ENCODE measurements around the gene ACYP2.
"Not testable (repeated sequence)": the region's sequence is repeated elsewhere in the genome, so short reads cannot be mapped to it uniquely, and the experiment has no call there.

Gene ACYP2

GRCh38 chr2:54115284-54116137 lies at the start of gene ACYP2:
TSS of gene ACYP2 (plus strand) at chr2:54115615.
- in situ Hi-C loops (cut with HindIII; ENCODE audit: low pct_ligation_motif_present, low sequenced_read_pairs) = no loop called here
- Histone ChIP-seq H3K36me3 (replicated peaks) (no peaks in the 10 kb centered on the region), H3K4me3 (ENCODE audit: low read depth, low read length) (peak within 1 kb of the TSS; percentile 72), H3K27ac (peak within 1 kb of the TSS; percentile 100), H3K27me3 (replicated peaks) (no peaks in the 10 kb centered on the region)
- peak; percentile 42 for TF ChIP-seq CTCF (IDR thresholded peaks at IDR 0.05; ENCODE audit: low read depth, low read length, missing control alignments)
- peak; percentile 93 for DNase-seq

GRCh38 chr2:54065891-54066290 lies 49.5 kb upstream of the ACYP2 start:
- H3K27ac ChIP-seq = peak overlapping the region; percentile 4
- DNase-seq = no peak

GRCh38 chr2:54067851-54068375 lies 47.5 kb upstream of the ACYP2 start:
- H3K27ac ChIP-seq = no peak overlapping the region
- no peaks in the 10 kb centered on the region for H3K27me3 ChIP-seq (replicated peaks)
- no peak for DNase-seq
- TF ChIP-seq CTCF (IDR thresholded peaks at IDR 0.05; ENCODE audit: low read depth, low read length, missing control alignments) = no peak
- H3K4me3 ChIP-seq (ENCODE audit: low read depth, low read length) = no peak overlapping the region
- in situ Hi-C loops (cut with HindIII; ENCODE audit: low pct_ligation_motif_present, low sequenced_read_pairs) = no loop called here
- H3K36me3 ChIP-seq (replicated peaks) = no peaks in the 10 kb centered on the region

More at GRCh38 chr2:54065891-54066290, 49.5 kb upstream of the ACYP2 start:
- no peak overlapping the region for H3K4me3 ChIP-seq (ENCODE audit: low read depth, low read length)
- in situ Hi-C loops (cut with HindIII; ENCODE audit: low pct_ligation_motif_present, low sequenced_read_pairs) = no loop called here
- no peaks in the 10 kb centered on the region for H3K27me3 ChIP-seq (replicated peaks)
- H3K36me3 ChIP-seq (replicated peaks) = no peaks in the 10 kb centered on the region
- TF ChIP-seq CTCF (IDR thresholded peaks at IDR 0.05; ENCODE audit: low read depth, low read length, missing control alignments) = no peak

- H3K27me3 ChIP-seq (replicated peaks); H3K4me3 ChIP-seq (ENCODE audit: low read depth, low read length); DNase-seq; H3K36me3 ChIP-seq (replicated peaks); in situ Hi-C loops (cut with HindIII; ENCODE audit: low pct_ligation_motif_present, low sequenced_read_pairs); H3K27ac ChIP-seq: not testable (repeated sequence)
Observed at GRCh38 chr2:54072483-54072882, 42.9 kb upstream of the ACYP2 start.

DNA sequence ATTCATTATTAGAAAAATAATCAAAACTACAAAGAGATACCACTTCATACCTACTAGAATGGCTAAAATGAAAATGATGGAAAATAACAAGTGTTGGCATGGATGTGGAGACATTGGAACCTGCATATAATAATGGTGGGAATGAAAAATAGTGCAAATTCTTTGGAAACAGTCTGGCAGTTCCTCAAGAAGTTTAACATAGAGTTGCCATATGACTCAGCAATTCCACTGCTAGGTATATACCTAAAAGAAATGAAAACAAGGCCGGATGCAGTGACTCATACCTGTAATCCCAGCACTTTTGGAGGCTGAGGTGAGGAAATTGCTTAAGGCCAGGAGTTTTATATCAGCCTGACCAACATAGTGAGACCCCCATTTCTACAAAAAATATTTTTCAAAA lies 41.6 kb upstream of the ACYP2 start:
- no peak for TF ChIP-seq CTCF (IDR thresholded peaks at IDR 0.05; ENCODE audit: low read depth, low read length, missing control alignments)
- peak overlapping the region; percentile 21 for H3K27ac ChIP-seq
- in situ Hi-C loops (cut with HindIII; ENCODE audit: low pct_ligation_motif_present, low sequenced_read_pairs) = no loop called here
- H3K36me3 ChIP-seq (replicated peaks) = no peaks in the 10 kb centered on the region
- H3K4me3 ChIP-seq (ENCODE audit: low read depth, low read length) = no peak overlapping the region
- peak; percentile 35 for DNase-seq
- no peaks in the 10 kb centered on the region for H3K27me3 ChIP-seq (replicated peaks)

- Histone ChIP-seq H3K27ac (peak overlapping the region; percentile 23), H3K4me3 (ENCODE audit: low read depth, low read length) (no peak overlapping the region), H3K27me3 (replicated peaks) (no peaks in the 10 kb centered on the region), H3K36me3 (replicated peaks) (no peaks in the 10 kb centered on the region)
- DNase-seq = peak; percentile 85
- in situ Hi-C loops (cut with HindIII; ENCODE audit: low pct_ligation_motif_present, low sequenced_read_pairs) = no loop called here
- no peak for TF ChIP-seq CTCF (IDR thresholded peaks at IDR 0.05; ENCODE audit: low read depth, low read length, missing control alignments)
Observed at GRCh38 chr2:54074606-54075341, 40.6 kb upstream of the ACYP2 start.

All from brain microvascular endothelial cell (primary cell).